ENCODE results near the gene KCNA10. TPM values are rescaled to one million over a fixed set of nuclear protein-coding genes. Genes with fewer than 3 reads are reported as not detected.

Gene KCNA10
- total and polyA plus RNA-seq, 2 donors (not counting 3 experiments of a cell fraction or from before 2014, with no cell fraction given), result not detected

GRCh38 chr1:110501488-110502132 is 17.4 kb downstream of the KCNA10 start:
- dilution Hi-C loops (cut with MboI; ENCODE audit: extremely low pct_ligation_motif_present, low sequenced_read_pairs) (no loop called here), intact Hi-C loops (cut with micrococcal nuclease) (no loop called here)
- POLR2A ChIA-PET, result no interaction called here
- FAIRE-seq (no peak), DNase-seq (ENCODE audit: low read depth, low spot score) (no peak)
- Histone ChIP-seq H4K20me1 (replicated peaks; ENCODE audit: control insufficient read depth, extremely low read depth, insufficient read depth, low read length) (no peaks in the 10 kb centered on the region), H3K9ac (replicated peaks; ENCODE audit: extremely low read depth, insufficient read depth, low read length) (no peak overlapping the region), H3K9me3 (replicated peaks; ENCODE audit: control insufficient read depth, insufficient read depth, low read length) (no peaks in the 10 kb centered on the region), H3K27ac (ENCODE audit: insufficient read depth, low read depth, low read length) (no peak overlapping the region), H3K4me3 (replicated peaks in 1 of 3; ENCODE audit: insufficient read depth in 1 of 3, low read depth in 1 of 3, low read length in 3 of 3) (no peak overlapping the region), H3K9me1 (replicated peaks; ENCODE audit: control insufficient read depth, extremely low read depth, insufficient read depth, low read length) (no peaks in the 10 kb centered on the region), H3K27me3 (ENCODE audit: control insufficient read depth in 2 of 2, insufficient read depth in 2 of 2, low read length in 2 of 2) (peaks cover 0 to 2% of the 10 kb centered on the region in 2 experiments), H3K79me2 (ENCODE audit: control insufficient read depth, insufficient read depth, low read length) (no peaks in the 10 kb centered on the region), H2AFZ (ENCODE audit: low read depth, low read length) (no peak overlapping the region), H3K36me3 (ENCODE audit: control insufficient read depth in 2 of 2, extremely low read depth in 1 of 2, insufficient read depth in 2 of 2, low read length in 2 of 2) (no peaks in the 10 kb centered on the region), H3K4me2 (ENCODE audit: insufficient read depth, low read length) (no peak overlapping the region), H3K4me1 (ENCODE audit: control insufficient read depth, extremely low read depth, insufficient read depth, low read length) (no peaks in the 10 kb centered on the region)
- CTCF ChIA-PET, result interaction anchor here (0.6 to 1.5 kb wide), 2 partner anchors 189 to 299 kb away, joined by 3 read pairs; no protein-coding TSS in a partner anchor
- no peak for TF ChIP-seq MAX (IDR thresholded peaks at IDR 0.05; ENCODE audit: insufficient read depth, insufficient read length)
- TF ChIP-seq FOS (IDR thresholded peaks at IDR 0.05; ENCODE audit: borderline replicate concordance, insufficient read depth, low read length), result no peak
- TF ChIP-seq CTCF (IDR thresholded peaks at IDR 0.05; ENCODE audit: extremely low read depth in 1 of 2, insufficient read depth in 1 of 2, low read depth in 1 of 2, low read length in 2 of 2), result no peak
- TF ChIP-seq MYC (IDR thresholded peaks at IDR 0.05; ENCODE audit: low read depth, low read length), result no peak
- no TSS peak for BruUV-seq (replicated peaks)

GRCh38 chr1:110498270-110498669 is 20.7 kb downstream of the KCNA10 start:
- FAIRE-seq, result no peak
- no peaks in the 10 kb centered on the region for H3K36me3 ChIP-seq (ENCODE audit: control insufficient read depth in 2 of 2, extremely low read depth in 1 of 2, insufficient read depth in 2 of 2, low read length in 2 of 2)
- H3K79me2 ChIP-seq (ENCODE audit: control insufficient read depth, insufficient read depth, low read length), result no peaks in the 10 kb centered on the region
- no TSS peak for BruUV-seq (replicated peaks)
- H3K9me3 ChIP-seq (replicated peaks; ENCODE audit: control insufficient read depth, insufficient read depth, low read length), result no peaks in the 10 kb centered on the region
- no peaks in the 10 kb centered on the region for H3K4me1 ChIP-seq (ENCODE audit: control insufficient read depth, extremely low read depth, insufficient read depth, low read length)
- ChIA-PET CTCF (interaction anchor here (0.7 to 5.0 kb wide), 8 partner anchors 39 to 409 kb away, joined by 3 to 140 read pairs (median 71); partner anchors contain the start of genes KCNC4 and LAMTOR5), POLR2A (no interaction called here)
- H2AFZ ChIP-seq (ENCODE audit: low read depth, low read length), result no peak overlapping the region
- dilution Hi-C loops (cut with MboI; ENCODE audit: extremely low pct_ligation_motif_present, low sequenced_read_pairs), result no loop called here
- TF ChIP-seq JUN (IDR thresholded peaks at IDR 0.05; ENCODE audit: borderline replicate concordance, insufficient read depth, insufficient read length, low read depth) (no peak), MAX (IDR thresholded peaks at IDR 0.05; ENCODE audit: insufficient read depth, insufficient read length) (no peak), FOS (IDR thresholded peaks at IDR 0.05; ENCODE audit: borderline replicate concordance, insufficient read depth, low read length) (no peak), EZH2 (IDR thresholded peaks at IDR 0.05; ENCODE audit: borderline replicate concordance, low read depth, low read length, severe bottlenecking) (no peak), POLR2A (IDR thresholded peaks at IDR 0.05; ENCODE audit: low read depth, low read length) (no peak), CTCF (IDR thresholded peaks at IDR 0.05; ENCODE audit: extremely low read depth in 1 of 2, insufficient read depth in 1 of 2, low read depth in 1 of 2, low read length in 2 of 2) (no peak), GATA2 (IDR thresholded peaks at IDR 0.05; ENCODE audit: insufficient read depth, insufficient read length, low read depth, low read length) (no peak), MYC (IDR thresholded peaks at IDR 0.05; ENCODE audit: low read depth, low read length) (no peak), POLR2AphosphoS5 (IDR thresholded peaks at IDR 0.05; ENCODE audit: insufficient read depth, low read depth, low read length) (no peak)
- no peak overlapping the region for H3K9ac ChIP-seq (replicated peaks; ENCODE audit: extremely low read depth, insufficient read depth, low read length)
- no peak for DNase-seq (ENCODE audit: low read depth, low spot score)
- no peaks in the 10 kb centered on the region for H3K9me1 ChIP-seq (replicated peaks; ENCODE audit: control insufficient read depth, extremely low read depth, insufficient read depth, low read length)
- intact Hi-C loops (cut with micrococcal nuclease), result no loop called here
- H3K4me3 ChIP-seq (replicated peaks in 1 of 3; ENCODE audit: insufficient read depth in 1 of 3, low read depth in 1 of 3, low read length in 3 of 3), result no peak overlapping the region
- H4K20me1 ChIP-seq (replicated peaks; ENCODE audit: control insufficient read depth, extremely low read depth, insufficient read depth, low read length), result no peaks in the 10 kb centered on the region
- H3K4me2 ChIP-seq (ENCODE audit: insufficient read depth, low read length), result no peak overlapping the region
- H3K27me3 ChIP-seq (ENCODE audit: control insufficient read depth in 2 of 2, insufficient read depth in 2 of 2, low read length in 2 of 2), result peaks cover 0 to 9% of the 10 kb centered on the region in 2 experiments
- H3K27ac ChIP-seq (ENCODE audit: insufficient read depth, low read depth, low read length), result no peak overlapping the region
